GM21619 (cell line): Measurements from ENCODE around the gene ERC2.

Experiments
- ATAC-seq: cut with Tn5 transposase; IDR thresholded peaks from one replicate; pipeline ENCODE4 v1.9.1; 2021; ENCODE audit not compliant: unreplicated experiment

The ERC2 gene

GRCh38 chr3:55771503-55771902 lies 696.8 kb downstream of the ERC2 start:
- no peak for ATAC-seq

- ATAC-seq, result no peak
Observed at GRCh38 chr3:55770077-55770476, 698.2 kb downstream of the ERC2 start.

DNA sequence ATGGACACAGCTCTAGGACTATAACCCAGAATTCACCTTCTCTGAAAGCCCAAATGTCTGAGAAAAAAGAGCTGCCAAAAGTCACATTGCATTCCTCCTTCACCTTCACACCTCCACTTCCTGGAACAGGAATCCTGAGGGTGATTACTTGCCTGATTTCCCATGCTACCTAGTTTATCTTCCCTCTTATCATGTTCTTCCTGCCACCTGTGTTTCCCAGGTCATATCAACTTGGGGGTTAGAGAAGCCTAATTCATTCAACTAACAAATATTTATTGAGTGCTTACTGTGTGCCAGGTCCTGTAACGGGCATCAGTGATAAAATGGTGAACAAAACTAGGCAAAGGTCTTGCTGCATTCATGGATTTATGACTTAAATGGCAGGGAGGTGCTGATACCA lies 701.5 kb downstream of the ERC2 start:
- no peak for ATAC-seq

DNA sequence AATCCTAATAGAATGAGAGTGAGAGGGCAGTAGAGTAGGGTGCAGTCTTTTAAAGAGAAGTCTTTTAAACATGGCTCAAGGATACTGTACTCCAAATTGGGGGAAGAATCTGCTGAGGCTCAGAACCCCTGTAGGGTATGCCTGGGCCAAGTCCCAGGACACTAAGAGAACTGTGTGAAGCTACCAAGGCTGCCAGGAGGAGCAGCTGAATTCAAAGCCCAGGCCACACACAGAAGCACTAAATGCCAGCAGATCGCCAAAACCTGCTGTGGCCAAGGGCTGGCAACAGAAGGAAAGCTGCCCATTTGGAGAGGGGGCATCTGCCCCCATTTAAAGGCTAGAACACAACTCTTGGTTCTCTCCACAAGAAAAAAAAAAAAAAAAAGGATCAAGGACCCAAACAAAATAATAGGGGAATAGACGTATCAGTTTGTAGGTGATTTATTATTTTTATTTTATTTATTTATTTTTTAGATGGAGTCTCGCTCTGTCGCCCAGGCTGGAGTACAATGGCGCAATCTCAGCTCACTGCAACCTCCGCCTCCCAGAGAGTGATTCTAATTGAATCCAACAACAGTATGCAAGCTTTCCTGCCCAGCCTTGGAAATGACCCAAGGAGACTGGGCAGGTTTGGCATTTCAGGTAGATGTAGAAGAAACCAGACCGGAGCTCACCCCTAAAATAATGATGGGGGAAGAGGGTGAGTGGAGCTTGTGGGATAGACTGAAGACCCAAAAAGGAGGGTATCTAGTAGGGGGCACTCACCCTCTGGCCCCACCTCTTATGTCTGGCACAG lies 702.2 kb downstream of the ERC2 start:
- no peak for ATAC-seq

GRCh38 chr3:55765398-55765797 lies 702.9 kb downstream of the ERC2 start:
- no peak for ATAC-seq

GRCh38 chr3:55756976-55757375 lies 711.3 kb downstream of the ERC2 start:
- ATAC-seq, result no peak

DNA sequence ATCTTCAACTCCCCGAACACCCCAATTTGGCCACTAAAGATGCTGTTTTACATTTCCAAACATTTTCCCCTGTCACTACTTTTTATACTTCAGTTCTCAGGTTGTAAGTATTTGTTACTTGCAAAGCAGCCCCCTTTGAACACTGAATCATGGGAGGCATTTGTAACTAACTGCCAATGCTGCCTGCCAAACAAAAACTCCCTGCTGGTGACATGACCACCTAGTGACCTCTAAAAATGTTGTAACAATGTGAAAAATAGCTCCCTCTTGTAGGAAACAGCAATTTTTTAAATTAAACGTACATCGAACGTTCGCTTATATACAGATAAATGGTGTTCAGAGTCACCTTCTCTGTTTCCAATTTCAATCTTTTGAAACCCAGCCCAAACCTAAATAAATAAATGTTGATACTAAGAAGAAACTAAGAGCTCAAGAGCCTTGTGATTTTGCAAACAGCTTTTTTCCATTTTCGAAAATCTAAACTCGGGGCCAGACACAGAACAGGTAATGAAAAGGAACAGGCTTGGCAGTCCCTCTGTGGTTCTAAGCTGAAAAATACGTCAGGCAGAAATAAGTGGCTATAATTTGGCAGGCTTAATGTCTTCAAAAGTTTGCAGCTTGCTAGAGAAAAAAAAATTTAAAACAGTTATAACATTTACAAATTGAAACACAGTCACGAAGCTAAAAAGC lies 712.6 kb downstream of the ERC2 start:
- no peak for ATAC-seq

- ATAC-seq, result no peak
Observed at GRCh38 chr3:55752911-55753310, 715.4 kb downstream of the ERC2 start.

DNA sequence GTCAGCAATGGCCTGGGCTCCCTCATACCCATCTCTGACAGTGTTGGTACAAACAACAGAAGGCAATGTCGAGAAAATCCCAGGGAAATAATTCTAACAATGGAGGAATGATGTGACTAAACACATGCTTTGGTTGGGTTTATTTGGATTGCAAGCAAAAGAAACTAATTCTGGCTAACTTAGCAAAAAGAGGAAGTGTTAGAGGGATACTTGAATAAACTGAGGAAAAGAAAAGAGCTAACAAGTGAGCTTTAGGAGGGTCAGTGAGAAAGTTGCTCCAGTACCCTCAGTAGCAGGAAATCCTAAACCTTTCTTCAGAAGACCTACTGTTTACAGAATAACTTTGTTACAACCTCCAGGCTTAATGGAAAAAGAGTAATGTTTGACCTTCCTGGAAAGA lies 716.5 kb downstream of the ERC2 start:
- ATAC-seq, result no peak

- ATAC-seq, result no peak
Observed at GRCh38 chr3:55750525-55750924, 717.7 kb downstream of the ERC2 start.

- ATAC-seq, result no peak
Observed at GRCh38 chr3:55749036-55749435, 719.2 kb downstream of the ERC2 start.

DNA sequence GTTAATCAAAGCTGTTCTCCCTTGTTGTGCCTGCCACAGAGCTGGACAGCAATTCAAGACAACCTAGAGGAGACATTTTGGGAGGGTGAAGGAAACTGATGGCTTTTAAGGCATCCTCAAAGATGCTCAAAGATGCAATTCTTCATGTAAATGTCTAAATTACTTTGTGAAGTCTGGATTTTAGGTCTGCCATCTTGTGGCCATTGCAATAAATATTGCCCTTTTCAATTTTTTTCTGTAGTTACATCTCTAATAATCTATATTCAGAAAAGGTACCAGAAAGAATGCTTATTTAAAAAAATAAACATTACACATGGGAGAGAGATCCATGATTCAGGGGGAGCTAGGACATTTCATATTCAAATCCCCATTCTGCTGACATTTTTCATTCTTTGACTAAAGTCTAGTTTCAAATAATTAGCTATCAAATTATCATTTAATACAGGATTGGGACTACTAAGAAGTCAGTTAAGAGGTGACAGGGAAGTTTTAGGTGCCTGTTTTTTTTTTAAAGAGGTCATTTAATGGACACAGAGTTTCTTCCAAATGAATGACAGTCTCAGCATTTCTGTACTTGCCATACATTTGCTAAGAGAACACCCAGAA lies 721.4 kb downstream of the ERC2 start:
- no peak for ATAC-seq

GRCh38 chr3:55742832-55743136 lies 725.5 kb downstream of the ERC2 start:
- no peak for ATAC-seq

DNA sequence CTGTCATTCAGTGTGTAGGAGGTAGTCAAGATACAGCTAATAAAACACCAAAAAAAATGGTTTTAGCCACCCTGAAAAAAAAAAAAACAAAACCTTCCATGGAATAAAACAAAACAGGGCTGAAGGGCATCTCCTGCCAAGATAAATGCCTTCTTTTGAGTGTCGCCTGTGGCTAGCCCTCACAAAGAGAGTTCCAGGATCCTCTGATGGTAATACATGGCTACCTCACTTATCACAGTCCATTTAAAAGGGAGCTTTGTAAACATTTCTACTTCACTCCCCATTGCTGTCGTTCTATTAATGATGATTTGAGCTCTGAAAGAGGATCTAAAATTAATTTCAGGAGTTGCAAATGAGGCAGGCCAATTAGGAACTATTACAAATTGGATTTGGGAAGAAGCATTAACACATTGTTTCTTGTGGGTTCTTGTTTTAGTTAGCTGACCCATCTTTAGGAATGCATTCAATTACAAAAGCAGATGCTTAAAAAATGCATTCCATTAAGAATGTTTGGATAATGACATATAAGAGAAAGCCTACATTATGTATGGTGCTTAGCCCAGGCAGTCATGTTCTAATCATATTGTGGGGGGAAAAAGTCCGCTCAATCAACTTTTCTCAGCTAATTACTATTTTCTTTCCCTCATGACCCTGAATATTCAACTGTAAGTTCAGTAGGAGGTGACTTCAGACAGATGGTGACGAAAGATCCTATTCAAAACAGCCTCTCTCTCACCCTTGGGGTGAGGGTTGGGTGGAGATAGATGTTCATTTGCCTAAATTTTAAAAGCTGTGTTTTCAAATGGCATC lies 726.0 kb downstream of the ERC2 start:
- no peak for ATAC-seq

DNA sequence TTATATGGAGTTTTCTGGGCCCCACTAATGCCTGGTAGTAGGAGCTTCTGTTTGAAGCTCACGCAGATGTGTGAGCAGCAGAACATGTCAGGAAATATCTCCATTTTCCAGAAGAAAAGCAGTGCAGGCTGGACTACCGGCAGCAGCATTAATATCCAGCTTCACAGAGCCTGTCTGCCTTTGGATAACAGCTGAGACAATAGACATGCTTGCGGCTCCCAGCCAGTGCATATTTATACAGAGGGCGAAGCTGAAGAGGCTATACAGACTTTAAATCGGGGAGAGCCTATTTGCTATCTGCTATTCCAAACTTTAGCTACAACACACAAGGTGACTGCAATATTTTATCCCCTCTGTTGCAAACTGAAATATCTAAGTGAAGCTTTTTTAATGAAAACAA lies 731.1 kb downstream of the ERC2 start:
- ATAC-seq, result no peak

- no peak for ATAC-seq
Observed at GRCh38 chr3:55735976-55736375, 732.3 kb downstream of the ERC2 start.

- ATAC-seq, result no peak
Observed at GRCh38 chr3:55731741-55732140, 736.5 kb downstream of the ERC2 start.

GRCh38 chr3:55729546-55729945 lies 738.7 kb downstream of the ERC2 start:
- ATAC-seq, result no peak

DNA sequence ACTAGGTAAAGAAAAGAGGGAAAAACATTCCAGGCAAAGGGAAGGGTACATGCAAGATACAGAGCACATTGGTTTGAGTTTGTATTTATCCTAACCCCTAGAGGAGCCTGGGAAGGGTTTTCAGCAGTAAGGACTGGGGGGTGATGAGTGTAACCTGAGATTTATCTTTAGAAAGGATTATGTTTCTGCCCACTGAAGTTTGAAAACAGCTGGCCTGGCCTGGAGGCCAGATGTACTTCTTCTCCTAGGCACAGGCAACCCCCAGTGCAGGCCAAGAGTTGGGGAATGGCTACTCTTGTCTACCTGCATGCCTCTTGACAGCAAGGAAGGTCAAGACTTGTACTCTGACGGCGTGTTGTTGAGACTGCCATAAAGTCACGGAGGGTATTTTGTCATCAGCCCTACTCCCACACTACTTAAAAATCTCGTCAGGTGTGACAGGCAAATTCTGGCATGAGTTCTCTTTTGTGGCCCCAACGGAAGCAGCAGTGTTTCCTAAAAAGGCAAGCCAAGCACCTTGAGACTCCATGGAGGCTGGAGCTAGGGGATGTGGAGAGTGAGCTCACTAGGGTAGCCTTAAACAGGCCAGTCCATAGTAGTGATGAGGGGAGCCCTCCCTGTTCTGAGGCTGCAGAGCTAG lies 739.7 kb downstream of the ERC2 start:
- no peak for ATAC-seq

- no peak for ATAC-seq
Observed at GRCh38 chr3:55726501-55726775, 741.8 kb downstream of the ERC2 start.
